Neural progenitor cell (in vitro differentiated cells): ENCODE measurements around the gene CDC42EP1. TPM values are rescaled to one million over a fixed set of nuclear protein-coding genes. Genes with fewer than 3 reads are reported as not detected.
A peak's percentile ranks its signal among the peaks of the same experiment; 100 is the strongest.

Source experiments
- DNase-seq: peaks from one replicate; pipeline ENCODE4 v3.0.0-alpha.2; 2016; ENCODE audit warnings: low spot score
- H2AFZ ChIP-seq: fragments of 200-600 bp; sonication (generic); replicated peaks from 2 replicates; pipeline ENCODE4 v1.6.1; 2016; ENCODE audit warnings: antibody characterized with exemption
- H3F3A ChIP-seq: fragments of 200-600 bp; sonication (generic); 2 replicates; pipeline ENCODE4 v1.6.1; 2016; ENCODE audit warnings: antibody characterized with exemption, low read depth
- H3K27ac ChIP-seq: fragments of 200-600 bp; sonication (generic); 2 replicates; pipeline ENCODE4 v1.5.1; 2016; ENCODE audit warnings: mild to moderate bottlenecking
- H3K27me3 ChIP-seq: fragments of 200-600 bp; sonication (generic); 2 replicates; pipeline ENCODE4 v1.6.1; 2016; ENCODE audit warnings: mild to moderate bottlenecking, moderate library complexity
- H3K36me3 ChIP-seq: fragments of 200-600 bp; sonication (generic); 2 replicates; pipeline ENCODE4 v1.5.1; 2016
- H3K4me1 ChIP-seq: fragments of 200-600 bp; sonication (generic); 2 replicates; pipeline ENCODE4 v1.6.1; 2016; ENCODE audit warnings: mixed run types
- H3K4me2 ChIP-seq: fragments of 200-600 bp; sonication (generic); 2 replicates; pipeline ENCODE4 v1.6.1; 2016
- H3K4me3 ChIP-seq: fragments of 200-600 bp; sonication (generic); 2 replicates; pipeline ENCODE4 v1.5.1; 2016
- H3K79me2 ChIP-seq: fragments of 200-600 bp; sonication (generic); 2 replicates; pipeline ENCODE4 v1.6.1; 2016; ENCODE audit warnings: low read depth
- H3K9ac ChIP-seq: fragments of 200-600 bp; sonication (generic); 2 replicates; pipeline ENCODE4 v1.6.1; 2016
- H3K9me3 ChIP-seq: fragments of 200-600 bp; sonication (generic); 2 replicates; pipeline ENCODE4 v1.5.1; 2016; ENCODE audit warnings: low read depth
- H4K20me1 ChIP-seq: fragments of 200-600 bp; sonication (generic); 2 replicates; pipeline ENCODE4 v1.6.1; 2016; ENCODE audit warnings: low read depth
- H3K27ac Mint-ChIP-seq: 3 replicates; pipeline ENCODE4 v1.8.0; 2021; ENCODE audit warnings: mixed read lengths
- H3K27me3 Mint-ChIP-seq: 2 replicates; pipeline ENCODE4 v1.8.0; 2022; ENCODE audit warnings: low read depth, mild to moderate bottlenecking, inconsistent platforms, moderate library complexity, mixed read lengths; ENCODE audit not compliant: insufficient read depth
- H3K36me3 Mint-ChIP-seq: 3 replicates; pipeline ENCODE4 v1.8.0; 2021; ENCODE audit warnings: mixed read lengths
- H3K4me1 Mint-ChIP-seq: 3 replicates; pipeline ENCODE4 v1.8.0; 2021; ENCODE audit warnings: mixed read lengths
- H3K4me3 Mint-ChIP-seq: 3 replicates; pipeline ENCODE4 v1.8.0; 2021; ENCODE audit warnings: mild to moderate bottlenecking, moderate library complexity, mixed read lengths
- H3K9me3 Mint-ChIP-seq: 3 replicates; pipeline ENCODE4 v1.8.0; 2020; ENCODE audit warnings: mixed read lengths
- CTCF ChIP-seq: fragments of 200-600 bp; sonication (generic); IDR thresholded peaks from 2 replicates; pipeline ENCODE4 v1.5.1; 2017; ENCODE audit warnings: antibody characterized with exemption, mild to moderate bottlenecking
- EZH2 ChIP-seq: fragments of 200-600 bp; sonication (generic); IDR thresholded peaks from 2 replicates; pipeline ENCODE4 v1.6.1; 2017; ENCODE audit warnings: antibody characterized with exemption, mild to moderate bottlenecking, moderate library complexity
- EZH2phosphoT487 ChIP-seq: fragments of 200-600 bp; sonication (generic); IDR thresholded peaks from 2 replicates; pipeline ENCODE4 v1.6.1; 2017; ENCODE audit warnings: antibody characterized with exemption
- total RNA-seq: library from RNA; depleted of rRNA; stranded (reverse); fragments of >200 nt; gene quantifications from 2 replicates; pipeline ENCODE4 v1.2.3, GENCODE V29; 2015; ENCODE audit warnings: low replicate concordance

Gene CDC42EP1
- total RNA-seq, 1 donor from 2014 or later = 0.84 TPM

- Histone ChIP-seq H3K4me1 (peaks cover 42% of the 10 kb centered on the region), H3F3A (peaks cover 46% of the 10 kb centered on the region), H2AFZ (no peak overlapping the region), H3K9ac (no peak overlapping the region), H4K20me1 (no peaks in the 10 kb centered on the region), H3K4me3 (no peak overlapping the region), H3K4me2 (no peak overlapping the region), H3K9me3 (no peaks in the 10 kb centered on the region), H3K36me3 (no peaks in the 10 kb centered on the region), H3K27me3 (peaks cover 13% of the 10 kb centered on the region), H3K27ac (no peak overlapping the region), H3K79me2 (no peaks in the 10 kb centered on the region)
- no peak overlapping the region for H3K4me3 Mint-ChIP-seq
- H3K9me3 Mint-ChIP-seq = no peaks in the 10 kb centered on the region
- H3K27ac Mint-ChIP-seq = no peak overlapping the region
- H3K4me1 Mint-ChIP-seq = peaks cover 49% of the 10 kb centered on the region
- no peaks in the 10 kb centered on the region for H3K36me3 Mint-ChIP-seq
- DNase-seq = no peak
- TF ChIP-seq EZH2 (no peak), EZH2phosphoT487 (no peak), CTCF (no peak)
- H3K27me3 Mint-ChIP-seq = peaks cover 5% of the 10 kb centered on the region
These were observed 5.3 kb upstream of the CDC42EP1 start for GRCh38 chr22:37555029-37555428.

- peaks cover 5% of the 10 kb centered on the region for H3K27me3 Mint-ChIP-seq
- no peak overlapping the region for H2AFZ ChIP-seq
- H3K4me2 ChIP-seq = peak overlapping the region; percentile 66
- H3K79me2 ChIP-seq = no peaks in the 10 kb centered on the region
- no peak overlapping the region for H3K27ac ChIP-seq
- peaks cover 30% of the 10 kb centered on the region for H3K27me3 ChIP-seq
- H3K9me3 Mint-ChIP-seq = no peaks in the 10 kb centered on the region
- no peak for TF ChIP-seq EZH2phosphoT487
- TF ChIP-seq CTCF = no peak
- no peak for TF ChIP-seq EZH2
- H3K27ac Mint-ChIP-seq = no peak overlapping the region
- no peaks in the 10 kb centered on the region for H3K9me3 ChIP-seq
- no peaks in the 10 kb centered on the region for H3K36me3 ChIP-seq
- peaks cover 39% of the 10 kb centered on the region for H3K4me1 Mint-ChIP-seq
- H3K4me3 Mint-ChIP-seq = peak overlapping the region; percentile 35
- H3K4me3 ChIP-seq = no peak overlapping the region
- H4K20me1 ChIP-seq = no peaks in the 10 kb centered on the region
- peak; percentile 54 for DNase-seq
- H3K36me3 Mint-ChIP-seq = no peaks in the 10 kb centered on the region
- H3K9ac ChIP-seq = no peak overlapping the region
- H3F3A ChIP-seq = peaks cover 40% of the 10 kb centered on the region
- peaks cover 44% of the 10 kb centered on the region for H3K4me1 ChIP-seq
These were observed 3.6 kb upstream of the CDC42EP1 start for GRCh38 chr22:37556710-37557109.

- Mint-ChIP-seq H3K27ac (no peak overlapping the region), H3K4me3 (peak overlapping the region; percentile 36), H3K36me3 (no peaks in the 10 kb centered on the region), H3K9me3 (no peaks in the 10 kb centered on the region), H3K4me1 (peaks cover 39% of the 10 kb centered on the region), H3K27me3 (peaks cover 5% of the 10 kb centered on the region)
- H3K79me2 ChIP-seq = no peaks in the 10 kb centered on the region
- no peak overlapping the region for H3K4me3 ChIP-seq
- H3K4me1 ChIP-seq = peaks cover 37% of the 10 kb centered on the region
- no peak overlapping the region for H2AFZ ChIP-seq
- H3K9ac ChIP-seq = no peak overlapping the region
- H3K27ac ChIP-seq = no peak overlapping the region
- H4K20me1 ChIP-seq = no peaks in the 10 kb centered on the region
- H3F3A ChIP-seq = peaks cover 32% of the 10 kb centered on the region
- no peaks in the 10 kb centered on the region for H3K9me3 ChIP-seq
- TF ChIP-seq CTCF (no peak), EZH2 (no peak), EZH2phosphoT487 (no peak)
- H3K4me2 ChIP-seq = no peak overlapping the region
- no peak for DNase-seq
- H3K27me3 ChIP-seq = peaks cover 35% of the 10 kb centered on the region
- no peaks in the 10 kb centered on the region for H3K36me3 ChIP-seq
These were observed 2.8 kb upstream of the CDC42EP1 start for GRCh38 chr22:37557321-37558001.
